Measurements from ENCODE around the gene MYH15.

The MYH15 gene

DNA sequence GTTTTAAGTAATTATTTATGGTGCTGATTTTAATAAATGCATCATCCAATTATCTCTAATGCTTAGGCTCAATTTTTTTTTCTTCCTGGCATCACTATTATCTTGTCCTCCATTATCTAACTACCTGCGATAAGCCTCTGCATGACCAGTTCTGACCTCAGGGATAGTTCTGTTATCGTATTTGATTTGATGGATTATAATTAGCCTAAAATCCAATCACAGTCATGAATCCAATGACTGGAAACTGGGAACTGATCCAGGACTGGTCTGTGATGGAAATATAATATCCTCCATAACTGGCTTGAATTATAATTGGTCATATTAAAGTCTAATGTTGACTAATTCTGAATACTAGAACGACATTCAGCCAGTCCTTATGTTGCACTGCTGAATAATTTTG is 1.1 kb downstream of the MYH15 start:
- no peak for DNase-seq

DNA sequence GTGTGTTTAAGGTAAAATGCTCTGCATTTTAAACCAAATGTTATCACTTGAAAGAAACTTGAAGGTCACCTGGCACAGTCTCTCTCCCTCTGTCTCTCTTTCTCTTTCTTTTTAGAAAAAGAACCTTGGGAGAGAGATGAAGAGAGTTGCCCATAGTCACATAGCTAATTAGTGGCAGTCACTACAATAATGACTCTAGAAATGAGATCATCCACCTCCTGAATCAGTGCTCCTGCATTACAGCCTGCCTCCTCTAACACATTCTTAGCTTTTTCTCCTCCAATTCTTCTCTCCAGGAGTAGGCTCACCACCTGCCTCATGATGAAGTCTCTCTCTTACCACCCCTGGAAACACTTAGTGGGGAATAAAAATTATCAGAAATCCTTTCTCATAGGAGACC is 2.5 kb downstream of the MYH15 start:
- DNase-seq = no peak

DNA sequence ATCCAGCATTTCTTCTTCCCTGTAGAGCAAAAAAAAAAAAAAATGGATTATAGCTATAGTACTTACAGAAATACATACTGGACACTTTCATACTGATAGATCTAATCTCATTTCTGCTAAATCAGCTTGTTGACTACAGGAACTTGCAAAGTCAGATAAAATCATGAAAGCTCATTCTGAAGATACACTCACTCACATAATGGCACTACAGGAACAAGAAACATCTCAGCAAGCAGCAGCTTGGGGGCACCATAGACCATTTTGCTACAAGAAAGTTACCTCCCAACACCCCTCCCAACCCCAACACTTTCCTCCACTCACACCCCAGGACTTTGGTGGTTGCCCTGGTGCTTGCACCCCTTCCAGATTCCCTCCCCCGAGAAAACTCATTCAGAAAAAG is 4.6 kb downstream of the MYH15 start:
- no peak for DNase-seq

DNA sequence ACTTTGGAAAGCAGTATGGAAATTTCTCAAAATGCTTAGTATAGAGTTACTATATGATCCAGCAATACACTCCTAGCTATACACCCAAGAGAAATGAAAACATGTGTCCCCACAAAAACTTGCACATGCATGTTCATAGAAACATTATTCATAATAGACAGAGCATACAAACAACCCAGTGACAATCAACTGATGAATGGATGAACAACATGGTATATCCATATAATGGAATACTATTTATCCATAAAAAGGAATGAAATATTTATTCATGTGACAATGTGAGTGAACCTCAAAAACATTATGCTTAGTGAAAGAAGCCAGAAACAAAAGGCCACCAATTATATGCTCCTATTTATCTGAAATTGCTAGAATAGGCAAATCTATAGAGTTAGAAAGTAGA is 6.7 kb downstream of the MYH15 start:
- DNase-seq = no peak

DNA sequence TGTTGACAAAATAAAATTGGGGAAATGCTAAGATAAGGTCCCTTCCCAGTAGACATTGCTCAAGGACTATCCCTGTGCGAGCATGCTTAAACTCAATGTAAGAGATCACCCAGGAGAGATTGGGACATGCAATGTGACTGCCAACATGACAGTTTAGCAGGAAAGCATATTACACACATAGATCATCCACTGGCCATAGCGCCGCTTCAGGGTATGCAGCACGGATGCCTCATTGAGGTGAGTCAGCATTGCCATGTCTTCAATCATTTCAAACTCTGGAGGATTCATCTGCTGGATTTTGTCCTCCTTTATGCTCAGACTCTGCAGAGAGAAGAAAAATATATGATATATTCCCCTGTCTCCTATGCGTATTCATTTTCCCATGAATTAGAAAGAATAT is 8.9 kb downstream of the MYH15 start:
- DNase-seq = no peak

DNA sequence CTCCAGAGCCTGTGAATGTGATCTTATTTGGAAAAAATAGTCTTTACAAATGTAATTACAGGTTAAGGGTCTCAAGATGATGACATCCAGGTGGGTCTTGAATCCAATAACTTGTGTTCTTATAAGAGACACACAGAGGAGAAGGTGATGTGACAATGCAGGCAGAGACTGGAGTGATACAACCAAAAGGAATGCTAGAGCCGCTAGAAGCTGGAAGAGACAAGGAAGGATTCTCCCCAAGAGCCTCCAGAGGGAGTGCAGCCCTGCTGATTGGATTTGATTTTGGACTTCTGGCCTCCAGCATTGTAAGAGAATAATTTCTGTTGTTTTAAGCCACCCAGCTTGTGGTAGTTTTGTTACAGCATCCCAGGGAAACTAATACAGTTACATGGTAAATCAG is 9.7 kb downstream of the MYH15 start:
- DNase-seq = no peak

DNA sequence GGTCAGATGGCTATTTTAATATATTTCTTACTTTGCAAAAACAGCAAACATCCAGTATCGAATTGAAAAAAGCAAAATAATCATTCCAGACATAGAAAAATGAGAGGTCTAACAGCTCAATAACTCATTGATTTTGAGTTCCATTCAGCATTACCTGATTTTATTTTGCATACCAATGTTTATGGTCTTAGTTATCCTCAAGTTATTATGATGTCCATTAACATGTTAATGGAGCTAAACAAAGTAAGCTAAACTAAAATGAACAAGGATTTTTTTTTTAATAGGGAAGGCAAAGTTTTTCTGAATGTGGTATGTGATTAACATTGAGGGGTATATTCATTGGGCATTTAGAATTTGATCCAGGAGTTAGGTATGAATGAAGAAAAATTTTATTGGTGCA is 13.1 kb downstream of the MYH15 start:
- DNase-seq = no peak

DNA sequence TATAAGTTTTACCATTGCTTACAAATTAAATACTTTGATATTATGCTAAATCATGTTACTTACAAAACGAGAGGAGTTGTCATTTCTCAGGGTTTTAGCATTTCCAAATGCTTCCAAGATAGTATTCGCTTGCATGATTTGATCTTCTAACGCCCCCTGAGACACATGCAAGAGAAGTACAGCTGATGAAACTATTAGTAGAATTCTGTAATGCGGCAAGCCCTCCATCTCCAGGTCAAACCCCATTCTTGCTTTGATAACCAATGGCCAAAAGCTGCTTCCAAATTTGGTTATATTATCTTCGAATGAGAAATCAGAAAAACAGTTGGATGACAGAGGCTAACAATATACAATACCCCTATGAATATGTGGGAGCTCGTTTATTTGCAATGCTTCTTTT is 14.7 kb downstream of the MYH15 start:
- DNase-seq = no peak

DNA sequence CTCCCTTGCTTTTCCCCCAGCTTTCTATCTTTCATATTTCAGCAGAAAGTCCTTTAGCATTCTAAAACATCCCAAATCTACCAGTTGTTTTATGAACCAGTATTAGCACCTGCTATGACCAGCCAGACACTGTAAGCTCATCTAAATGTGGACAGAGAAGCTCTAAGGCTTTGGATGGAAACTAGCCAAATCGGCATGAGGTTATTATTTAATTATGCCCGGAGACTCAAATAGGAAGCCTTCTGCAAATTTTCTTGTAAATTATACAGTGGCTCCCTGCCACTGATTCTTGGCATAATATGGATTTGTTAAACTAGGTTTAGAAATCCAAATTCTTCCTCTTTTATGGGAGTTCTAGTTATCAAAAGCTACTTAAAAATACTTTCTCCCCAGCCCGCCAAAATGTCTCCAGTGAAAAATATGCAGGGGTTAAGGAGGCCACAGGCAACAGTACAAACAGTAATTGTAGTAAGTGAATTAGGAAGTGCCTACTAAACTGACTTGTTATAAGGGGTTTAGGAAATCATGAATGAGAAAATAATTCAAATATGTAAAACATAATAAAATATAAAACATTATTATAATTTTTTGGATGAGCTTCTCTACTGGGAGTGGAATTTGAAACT is 15.4 kb downstream of the MYH15 start:
- no peak for DNase-seq

DNA sequence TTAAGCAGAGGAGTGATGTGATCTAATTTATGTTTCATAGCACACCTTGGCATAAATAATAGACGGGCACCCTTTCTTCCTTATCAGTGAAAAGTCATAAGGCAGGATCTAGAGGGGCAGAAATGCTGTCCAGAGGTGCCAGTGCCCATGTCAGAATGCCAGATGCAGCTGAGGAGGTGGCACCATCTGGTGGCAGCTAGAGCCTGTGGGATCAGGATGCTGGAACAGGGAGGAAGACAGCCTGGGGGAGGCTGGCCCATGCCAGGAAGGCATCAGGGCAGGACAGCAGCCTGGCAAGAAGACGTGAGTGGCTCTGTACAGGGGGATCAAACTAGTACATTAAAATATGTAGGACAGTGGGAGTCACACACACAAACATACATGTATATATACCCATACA is 16.5 kb downstream of the MYH15 start:
- no peak for DNase-seq

DNA sequence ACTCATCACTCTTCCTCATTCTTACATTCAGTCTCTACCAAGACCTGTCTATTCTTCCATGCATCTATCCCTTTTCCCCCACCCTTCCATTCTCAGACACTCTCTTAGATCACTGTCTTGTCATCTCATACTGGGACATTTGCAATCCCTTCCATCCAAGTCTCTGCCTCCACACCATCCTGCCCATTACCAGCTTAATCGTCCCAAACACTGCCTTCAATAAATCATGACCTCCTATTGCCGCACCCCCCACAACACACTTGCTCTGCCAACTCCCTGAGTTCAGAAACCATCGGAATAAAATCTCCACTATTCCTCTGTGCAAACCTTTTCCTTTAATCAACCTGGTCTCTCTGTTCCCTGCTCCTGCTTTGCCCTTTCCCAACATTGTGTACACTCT is 18.9 kb downstream of the MYH15 start:
- no peak for DNase-seq

DNA sequence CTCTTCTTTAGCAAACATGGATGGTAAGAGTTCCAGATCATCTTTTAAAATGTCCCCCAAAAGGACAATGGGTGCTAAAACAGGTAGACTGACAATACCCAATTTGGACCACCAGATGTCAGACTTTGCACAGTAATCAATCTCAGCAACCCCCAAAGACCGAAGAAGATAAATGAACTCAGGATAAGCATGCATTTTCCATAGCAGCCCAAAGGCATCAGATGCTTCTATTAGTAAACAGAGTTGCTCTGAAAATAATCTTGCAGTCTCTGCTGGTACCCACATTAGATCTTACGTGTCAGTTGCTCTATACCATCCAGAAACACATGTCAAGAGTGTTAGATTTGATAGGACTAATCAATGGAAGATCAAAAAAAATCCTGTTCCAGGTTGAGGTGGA is 20.6 kb downstream of the MYH15 start:
- DNase-seq = peak; percentile 73

DNA sequence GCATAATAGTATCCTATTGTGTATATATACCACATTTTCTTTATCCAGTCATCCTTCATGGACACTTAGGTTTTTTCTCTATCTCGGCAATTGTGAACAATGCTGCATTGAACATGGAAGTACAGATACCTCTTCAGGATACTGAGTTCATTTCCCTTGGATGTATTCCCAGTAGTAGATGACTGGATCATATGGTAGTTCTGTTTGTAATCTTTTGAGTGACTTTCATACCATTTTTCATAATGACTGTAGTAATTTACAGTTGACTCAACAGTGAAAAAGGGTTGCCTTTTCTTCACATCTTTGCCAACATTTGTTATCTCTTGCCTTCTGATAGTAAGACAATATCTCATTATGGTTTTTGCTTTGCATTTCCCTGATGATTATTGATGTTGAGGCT is 21.8 kb downstream of the MYH15 start:
- no peak for DNase-seq

DNA sequence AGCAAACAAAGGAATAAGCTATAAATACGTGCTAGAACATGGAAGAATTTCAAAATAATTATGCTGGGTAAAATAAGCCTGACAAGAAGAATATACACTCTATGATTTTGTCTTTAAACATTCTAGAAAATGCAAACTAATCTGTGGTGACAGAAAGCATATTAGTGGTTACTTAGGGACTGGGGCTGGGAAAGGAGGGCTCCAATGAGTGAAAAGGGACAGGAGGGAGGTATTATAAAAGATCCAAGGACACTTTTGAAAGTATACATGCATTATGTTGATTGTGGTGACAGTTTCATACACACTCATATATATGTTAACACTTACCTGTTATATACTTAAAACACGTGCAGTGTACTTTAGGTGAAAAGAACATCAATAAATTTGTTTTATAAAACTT is 23.0 kb downstream of the MYH15 start:
- DNase-seq = no peak

DNA sequence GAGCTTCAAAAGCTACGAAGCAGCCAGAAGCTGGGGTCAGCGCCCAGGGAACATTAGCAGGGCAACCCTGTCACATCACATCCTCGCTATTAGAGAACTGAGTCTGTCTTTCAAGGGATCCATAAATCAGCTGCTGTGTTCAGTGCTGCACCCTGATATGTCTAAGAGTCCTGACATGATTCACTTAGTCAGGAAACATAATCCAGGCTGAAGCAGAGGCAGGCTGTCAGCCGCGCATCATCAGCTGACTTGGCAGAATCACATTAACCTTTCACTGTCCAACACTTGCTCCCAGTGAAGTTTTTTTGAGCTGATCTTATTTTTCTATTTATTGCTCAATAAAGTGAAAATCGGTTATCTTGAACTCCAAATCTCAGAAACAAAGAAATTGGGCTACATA is 23.5 kb downstream of the MYH15 start:
- no peak for DNase-seq

DNA sequence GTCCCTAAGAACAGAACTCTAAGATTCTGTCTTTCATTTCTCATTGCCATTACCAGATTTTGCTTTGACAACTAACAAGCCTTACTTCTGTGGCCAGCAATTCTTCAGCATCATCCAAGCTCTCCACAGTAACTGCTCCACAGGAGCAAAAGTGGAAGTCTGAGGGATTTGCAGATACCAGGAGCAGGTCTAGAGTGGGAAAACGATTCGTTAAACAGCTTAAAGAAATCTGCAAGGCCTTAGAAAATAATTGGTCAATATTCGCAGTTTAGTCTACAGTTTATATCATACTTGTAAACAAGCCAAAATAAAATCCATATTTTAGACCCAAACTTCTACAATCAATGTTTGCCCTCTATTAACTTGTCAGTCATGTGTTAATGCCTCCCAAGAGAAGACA is 24.1 kb downstream of the MYH15 start:
- no peak for DNase-seq

DNA sequence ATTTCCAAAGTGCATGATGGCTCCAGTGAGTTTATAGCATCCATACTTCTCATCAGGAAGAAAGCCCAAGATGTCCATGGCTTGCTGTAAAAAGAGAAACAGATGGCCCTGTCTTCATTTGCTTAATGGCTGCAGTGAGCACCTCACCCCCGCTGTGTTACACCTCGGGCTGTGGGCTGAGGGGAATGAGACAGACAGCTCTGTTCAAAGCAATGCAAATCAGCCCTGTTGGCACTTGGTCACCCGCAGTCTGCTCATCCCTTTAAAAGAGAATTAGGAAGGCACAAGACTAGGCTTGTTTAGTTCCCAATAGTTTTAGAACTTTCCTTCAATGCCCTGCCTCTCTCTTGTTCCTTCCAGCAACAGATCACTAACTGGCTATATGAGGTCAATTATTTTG is 25.2 kb downstream of the MYH15 start:
- DNase-seq = no peak

DNA sequence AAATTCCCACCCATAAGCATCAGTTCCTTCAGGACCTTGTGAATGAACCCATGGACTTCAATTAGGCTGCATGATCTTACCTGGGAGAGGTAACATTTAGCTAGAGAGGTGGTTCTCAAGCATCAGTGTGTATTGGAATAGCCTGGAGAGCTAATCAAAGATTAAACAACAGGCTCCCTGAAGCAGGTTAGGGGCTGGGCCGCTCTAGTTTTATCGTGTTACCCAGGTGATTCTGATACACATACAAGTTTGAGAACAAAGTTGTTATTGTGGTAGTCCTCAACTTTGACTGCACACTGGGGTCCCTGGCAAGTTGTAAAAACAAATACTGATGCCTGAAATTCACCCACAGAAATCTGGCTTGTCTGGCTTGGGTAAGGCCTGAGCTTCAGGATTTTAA is 31.2 kb downstream of the MYH15 start:
- DNase-seq = no peak

DNA sequence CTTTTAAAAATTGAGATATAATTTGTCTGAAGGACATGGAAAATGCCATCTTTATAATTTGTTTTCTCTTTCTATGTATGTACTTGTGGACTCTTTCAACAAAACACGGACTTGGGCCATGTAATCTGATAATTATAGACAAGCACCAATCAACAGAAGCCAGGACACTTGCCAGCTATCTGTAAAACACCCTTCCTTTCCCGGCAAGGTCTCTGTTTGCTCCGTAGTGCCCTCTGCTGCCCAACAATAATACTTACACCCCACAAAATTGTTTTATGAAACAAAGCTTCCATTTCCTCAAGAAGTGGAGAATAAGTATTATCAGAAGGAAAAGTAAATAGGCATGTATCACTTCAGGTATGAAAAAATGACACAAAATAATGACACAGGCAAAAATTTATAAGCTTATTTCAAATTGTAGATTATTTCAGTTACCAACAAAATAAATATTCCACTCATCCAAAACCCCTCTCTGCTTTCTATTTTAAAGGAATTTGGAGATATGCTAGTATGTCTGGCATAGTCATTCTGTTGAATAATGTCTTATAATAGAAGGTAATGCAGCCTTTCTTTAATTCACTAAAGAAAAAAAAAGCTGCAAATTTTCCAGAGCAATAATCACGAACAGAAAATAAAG is 32.8 kb downstream of the MYH15 start:
- DNase-seq = peak; percentile 62

DNA sequence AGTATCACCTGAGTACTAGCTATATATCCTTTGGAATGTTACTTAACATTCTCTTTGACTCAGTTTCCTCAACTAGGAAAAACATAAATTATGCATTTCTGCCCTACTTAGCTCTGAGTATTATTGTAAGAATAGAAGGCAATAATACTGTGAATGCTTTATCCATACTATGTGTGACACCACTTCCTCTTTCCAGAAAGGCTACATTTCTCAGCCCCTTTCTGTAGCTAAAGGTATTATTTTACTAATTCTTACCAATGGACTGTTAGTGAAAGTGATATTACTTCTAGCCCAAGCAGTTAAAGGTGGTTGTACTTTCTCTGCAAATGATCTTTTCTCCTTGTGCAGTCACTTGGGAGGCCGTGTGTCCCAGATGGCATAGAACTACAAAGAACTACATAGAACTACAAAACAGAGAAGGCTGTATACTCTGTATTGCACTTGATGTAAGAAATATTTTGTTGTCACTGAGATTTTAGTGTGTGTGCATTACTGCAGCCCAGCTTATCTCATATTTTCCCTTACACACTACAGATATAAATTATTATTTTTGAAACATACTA is 35.1 kb downstream of the MYH15 start:
- DNase-seq = no peak

DNA sequence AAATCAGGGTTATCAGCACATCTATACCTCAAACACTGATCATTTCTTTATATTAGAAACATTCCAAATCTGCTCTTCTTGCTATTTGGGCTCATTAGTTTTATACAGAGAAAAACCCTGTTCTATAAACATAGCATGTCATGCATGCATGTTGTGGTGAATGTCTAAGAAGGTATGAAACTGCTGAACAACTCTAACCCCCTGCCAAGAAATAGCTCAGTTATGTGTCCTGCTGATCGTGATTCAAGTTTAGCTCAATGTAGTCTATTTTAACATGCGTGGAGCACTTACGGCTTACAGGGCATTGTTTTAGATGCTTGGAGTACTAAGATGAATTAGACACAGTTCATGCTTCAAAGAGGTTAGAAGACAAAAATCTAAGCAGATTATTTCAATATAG is 35.8 kb downstream of the MYH15 start:
- DNase-seq = no peak

DNA sequence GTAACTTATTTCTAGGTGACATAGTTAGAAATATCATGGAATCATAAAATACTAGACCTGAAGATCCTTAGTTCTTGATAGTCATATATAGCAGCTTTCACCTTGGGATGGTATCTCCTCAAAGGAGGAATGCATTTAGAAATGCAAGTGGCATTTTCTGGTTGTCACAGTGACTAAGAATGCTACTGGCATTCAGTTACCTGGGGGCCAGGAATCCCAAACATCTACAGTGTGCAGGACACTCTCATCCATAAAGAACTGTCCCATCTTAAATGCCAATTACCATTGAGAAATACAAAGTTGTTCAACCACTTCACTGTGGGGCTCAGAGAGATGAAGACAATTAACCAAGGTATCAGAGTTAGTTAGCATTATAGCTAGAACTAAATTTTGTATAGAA is 36.7 kb downstream of the MYH15 start:
- no peak for DNase-seq

DNA sequence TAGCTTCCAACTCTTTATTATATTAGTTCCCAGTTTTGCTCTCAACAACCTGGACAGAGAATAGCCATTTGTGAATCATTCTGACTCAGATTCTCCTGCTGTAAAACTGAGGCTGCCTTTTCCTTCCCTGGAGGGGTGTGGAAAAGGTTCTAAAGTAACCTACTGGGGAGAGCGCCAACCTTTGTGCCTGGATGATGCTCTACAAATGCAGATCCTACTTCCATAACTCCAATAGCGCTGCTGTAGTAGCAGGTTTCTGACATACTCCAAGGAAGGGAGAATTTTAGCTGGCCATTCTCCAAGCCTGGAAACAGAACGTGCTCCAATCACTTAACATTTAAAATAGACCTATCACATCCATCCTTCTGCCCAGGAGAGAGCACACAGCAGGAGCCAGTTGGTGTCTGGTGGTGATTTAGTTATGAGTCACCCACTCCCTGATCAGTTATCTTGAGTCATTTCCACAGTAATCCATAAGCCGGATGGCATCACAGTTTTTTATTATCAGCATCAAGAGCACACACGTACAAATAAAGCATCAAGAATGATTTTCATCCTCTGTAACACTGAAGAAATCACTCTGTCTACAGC is 38.3 kb downstream of the MYH15 start:
- no peak for DNase-seq

DNA sequence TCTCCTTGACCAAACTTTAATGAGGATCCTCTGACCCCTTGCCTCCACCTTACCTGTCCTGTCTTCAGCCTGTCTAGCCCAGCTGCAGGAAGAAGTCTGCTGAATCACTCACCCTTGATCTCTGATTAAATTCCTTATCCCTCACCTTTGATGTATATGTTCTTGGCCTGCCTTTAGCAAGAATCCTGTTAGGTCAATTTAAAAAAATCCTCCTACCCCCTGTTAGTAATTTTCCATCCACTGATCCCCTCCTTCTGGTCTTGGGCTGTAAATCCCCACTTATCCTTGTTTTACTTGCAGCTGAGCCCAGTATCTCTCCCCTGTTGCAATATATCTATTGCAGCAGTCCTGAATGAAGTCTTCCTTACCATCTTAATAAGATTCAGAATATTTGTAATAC is 39.0 kb downstream of the MYH15 start:
- DNase-seq = no peak

DNA sequence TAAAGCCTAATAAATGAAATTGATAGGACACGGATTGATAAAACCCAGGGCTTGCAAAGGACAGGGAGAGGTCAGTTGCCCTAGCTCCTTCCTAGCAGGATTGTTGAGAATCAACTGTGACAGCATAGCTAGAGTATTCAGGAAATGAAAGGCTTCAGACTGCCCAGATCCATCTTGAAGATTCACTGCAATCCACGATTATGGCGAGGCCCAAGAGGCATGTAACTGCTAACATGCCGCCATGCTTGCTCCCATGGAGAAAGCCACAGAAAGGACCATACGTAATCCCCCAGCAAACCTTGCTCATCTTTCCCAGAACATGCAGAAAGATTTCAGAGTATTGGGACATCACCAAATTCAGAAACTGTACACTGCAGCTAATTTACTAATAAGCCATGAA is 41.3 kb downstream of the MYH15 start:
- DNase-seq = no peak

Measured in CD4-positive, alpha-beta T cell treated with Interleukin-4 for 4 hours (primary cell).